HEK293T (cell line): ENCODE data around the gene PTGES3.

ENCODE experiments used
- ARNT ChIP-seq: fragments of 450-650 bp; IDR thresholded peaks from 2 replicates; pipeline ENCODE4 v1.6.1; 2017; ENCODE audit warnings: mild to moderate bottlenecking
- BHLHE40 ChIP-seq: fragments of 450-650 bp; IDR thresholded peaks from 2 replicates; pipeline ENCODE4 v1.6.1; 2016; ENCODE audit warnings: mild to moderate bottlenecking, moderate library complexity, borderline replicate concordance
- CTBP1 ChIP-seq: fragments of 450-650 bp; IDR thresholded peaks from 2 replicates; pipeline ENCODE4 v1.6.1; 2016; ENCODE audit warnings: borderline replicate concordance
- ELF4 ChIP-seq: fragments of 450-650 bp; IDR thresholded peaks from 2 replicates; pipeline ENCODE4 v1.6.1; 2017; ENCODE audit warnings: antibody characterized with exemption
- FOXA1 ChIP-seq: fragments of 450-650 bp; IDR thresholded peaks from 2 replicates; pipeline ENCODE4 v1.6.1; 2016; ENCODE audit warnings: mild to moderate bottlenecking
- FOXK2 ChIP-seq: fragments of 450-650 bp; IDR thresholded peaks from 2 replicates; pipeline ENCODE4 v1.6.1; 2016; ENCODE audit warnings: mild to moderate bottlenecking
- FOXM1 ChIP-seq: fragments of 450-650 bp; IDR thresholded peaks from 2 replicates; pipeline ENCODE4 v1.6.1; 2017; ENCODE audit warnings: mild to moderate bottlenecking, borderline replicate concordance
- HDGF ChIP-seq: fragments of 450-650 bp; IDR thresholded peaks from 2 replicates; pipeline ENCODE4 v1.6.1; 2017; ENCODE audit warnings: antibody characterized with exemption, borderline replicate concordance
- NFRKB ChIP-seq: fragments of 450-650 bp; IDR thresholded peaks from 2 replicates; pipeline ENCODE4 v1.6.1; 2016; ENCODE audit warnings: mild to moderate bottlenecking, moderate library complexity
- SP1 ChIP-seq: fragments of 450-650 bp; IDR thresholded peaks from 2 replicates; pipeline ENCODE4 v1.6.1; 2017
- SUZ12 ChIP-seq: fragments of 450-650 bp; IDR thresholded peaks from 2 replicates; pipeline ENCODE4 v1.6.1; 2016; ENCODE audit warnings: mild to moderate bottlenecking
- TARDBP ChIP-seq: fragments of 450-650 bp; IDR thresholded peaks from 2 replicates; pipeline ENCODE4 v1.6.1; 2016
- ZNF384 ChIP-seq: fragments of 450-650 bp; IDR thresholded peaks from 2 replicates; pipeline ENCODE4 v1.6.1; 2016

DNA sequence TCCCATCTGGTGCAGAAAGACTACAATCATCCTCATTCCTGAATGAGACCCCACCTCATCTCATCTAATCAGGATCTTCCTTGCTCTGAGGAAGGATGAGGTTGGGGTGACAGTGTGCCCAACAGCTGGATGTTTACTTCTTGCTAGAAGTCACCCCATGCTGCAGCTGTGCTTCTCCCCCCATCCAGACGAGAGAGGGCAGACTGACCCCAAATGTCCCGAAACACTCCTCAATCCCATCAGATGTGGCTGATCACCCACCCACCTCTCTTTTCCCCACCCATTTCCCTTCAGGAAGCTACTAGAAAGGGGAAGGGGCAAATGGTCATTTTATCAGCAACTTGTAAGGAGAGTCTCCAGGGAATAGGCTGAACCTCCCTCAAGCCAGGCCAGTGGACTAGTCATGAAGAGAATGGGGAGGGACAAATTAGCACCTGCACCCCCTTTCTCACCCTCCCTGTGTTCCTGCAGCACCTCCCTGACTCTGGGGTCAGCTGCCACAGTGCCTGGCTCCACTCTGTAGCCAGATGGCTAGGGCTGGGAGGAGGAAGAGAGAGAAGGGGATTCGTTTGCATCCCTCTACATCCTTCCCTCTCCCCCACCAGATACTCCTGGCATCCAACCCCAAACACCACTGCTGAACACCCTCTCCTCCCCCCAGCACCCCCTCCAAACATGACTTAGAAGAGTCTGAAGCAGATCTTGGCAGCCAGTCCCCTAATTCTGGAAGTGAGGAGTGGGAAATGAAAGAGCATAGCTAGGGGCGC, 55.2 kb downstream of the PTGES3 start:
- TF ChIP-seq BHLHE40, result no peak
- TF ChIP-seq CTBP1, result no peak
- TF ChIP-seq FOXM1, result no peak
- no peak for TF ChIP-seq ZNF384
- TF ChIP-seq ELF4, result no peak
- no peak for TF ChIP-seq SP1
- TF ChIP-seq HDGF, result no peak
- no peak for TF ChIP-seq FOXK2
- TF ChIP-seq SUZ12, result no peak
- no peak for TF ChIP-seq ARNT
- no peak for TF ChIP-seq TARDBP
- no peak for TF ChIP-seq FOXA1
- no peak for TF ChIP-seq NFRKB
